HCT116 (cell line): Measurements from ENCODE around the gene ADAMTSL2. TPM values are rescaled to one million over a fixed set of nuclear protein-coding genes. Genes with fewer than 3 reads are reported as not detected.

Source experiments
- ATAC-seq: fragments of 200-7000 bp; cut with Tn5 transposase; 2 replicates; pipeline ENCODE4 v1.9.1; 2020; ENCODE audit warnings: mild to moderate bottlenecking, moderate library complexity
- BruUV-seq: library from RNA; stranded (reverse); fragments of 400-500 nt; replicated peaks from 2 replicates; lab custom pipeline; 2021; lab: Mats Ljungman, UMichigan
- CTCF ChIA-PET: fragments of 300-600 bp; sonication (Branson Sonifier 250); formaldehyde crosslinking; loops from one replicate; lab custom pipeline; 2021; ENCODE audit warnings: antibody characterized with exemption; lab: Charles Lee
- POLR2A ChIA-PET: fragments of 300-600, 350-600 bp; sonication (Branson Sonifier 250); formaldehyde crosslinking; loops from one replicate; lab custom pipeline; 2021; ENCODE audit warnings: antibody characterized with exemption; lab: Charles Lee
- RAD21 ChIA-PET, 2 experiments: fragments of 300-600 bp; sonication (Branson Sonifier 250); formaldehyde crosslinking; loops; one replicate each; lab custom pipeline; 2023; ENCODE audit warnings: low total read pairs in 2 of 2; ENCODE audit not compliant: uncharacterized antibody in 2 of 2, unreplicated experiment in 2 of 2, low non-redundant PET in 1 of 2; lab: Charles Lee
- DNase-seq: peaks from one replicate; pipeline ENCODE4 v3.0.0-alpha.2; 2010; ENCODE audit warnings: low read depth, low spot score
- H2AFZ ChIP-seq: fragments of 200-600 bp; shearing (Covaris generic), sonication (generic); 2 replicates; pipeline ENCODE4 v1.6.1; 2017; ENCODE audit warnings: low read depth, mixed run types, mixed read lengths, antibody characterized with exemption, low read length; ENCODE audit not compliant: poor library complexity, severe bottlenecking
- H3K27ac ChIP-seq: 2 replicates; pipeline ENCODE4 v1.5.1; 2012; ENCODE audit warnings: low read depth, low read length
- H3K27me3 ChIP-seq: fragments of 200-600 bp; sonication (generic); 2 replicates; pipeline ENCODE4 v1.6.1; 2016; ENCODE audit warnings: mixed run types, low read length, mixed read lengths; ENCODE audit not compliant: insufficient read depth
- H3K36me3 ChIP-seq, 2 experiments: fragments of 200-500 bp in 1 of 2; fragments of 200-600 bp in 1 of 2; sonication (Bioruptor generic) in 1 of 2; sonication (generic) in 1 of 2; 2 replicates each; pipeline versions ENCODE4 v1.5.1 to v1.6.1; 2014 to 2016; ENCODE audit warnings: low read length in 2 of 2, inconsistent platforms in 1 of 2, mixed read lengths in 1 of 2, mixed run types in 1 of 2; ENCODE audit not compliant: insufficient read depth in 2 of 2, control insufficient read depth in 1 of 2
- H3K4me1 ChIP-seq, 2 experiments: fragments of 200-600 bp in 1 of 2; sonication (generic) in 1 of 2; 2 replicates each; pipeline versions ENCODE4 v1.5.1 to v1.6.1; 2012 to 2017; ENCODE audit warnings: low read length in 2 of 2, inconsistent platforms in 1 of 2, mild to moderate bottlenecking in 1 of 2, mixed read lengths in 1 of 2, mixed run types in 1 of 2, moderate library complexity in 1 of 2; ENCODE audit not compliant: insufficient read depth in 2 of 2, control insufficient read depth in 1 of 2
- H3K4me2 ChIP-seq: fragments of 200-600 bp; sonication (generic); 2 replicates; pipeline ENCODE4 v1.6.1; 2017; ENCODE audit warnings: mixed run types, low read length, mixed read lengths
- H3K4me3 ChIP-seq, 2 experiments: fragments of 200-600 bp in 1 of 2; sonication (generic) in 1 of 2; replicated peaks in 1 of 2; 2 replicates each; pipeline ENCODE4 v1.5.1; 2011 to 2016; ENCODE audit warnings: low read length in 2 of 2, control low read depth in 1 of 2, low read depth in 1 of 2, mild to moderate bottlenecking in 1 of 2, mixed read lengths in 1 of 2, mixed run types in 1 of 2
- H3K79me2 ChIP-seq: fragments of 200-600 bp; sonication (generic); 2 replicates; pipeline ENCODE4 v1.6.1; 2017; ENCODE audit warnings: mild to moderate bottlenecking, mixed run types, low read length, moderate library complexity, mixed read lengths; ENCODE audit not compliant: insufficient read depth
- H3K9ac ChIP-seq: fragments of 200-600 bp; sonication (generic); 2 replicates; pipeline ENCODE4 v1.6.1; 2016; ENCODE audit warnings: low read length, mixed read lengths
- H3K9me2 ChIP-seq: fragments of 200-600 bp; sonication (generic), shearing (Covaris generic); 2 replicates; pipeline ENCODE4 v1.6.1; 2017; ENCODE audit warnings: mixed run types, mild to moderate bottlenecking, moderate library complexity; ENCODE audit not compliant: insufficient read depth
- H3K9me3 ChIP-seq, 2 experiments: fragments of 200-500 bp in 1 of 2; fragments of 200-600 bp in 1 of 2; sonication (Bioruptor generic) in 1 of 2; sonication (generic) in 1 of 2; 2 replicates each; pipeline ENCODE4 v1.6.1; 2014 to 2017; ENCODE audit warnings: low read length in 2 of 2, mixed read lengths in 2 of 2, inconsistent platforms in 1 of 2, low read depth in 1 of 2, mild to moderate bottlenecking in 1 of 2, mixed run types in 1 of 2, moderate library complexity in 1 of 2; ENCODE audit not compliant: control insufficient read depth in 1 of 2, insufficient read depth in 1 of 2
- H4K20me1 ChIP-seq: fragments of 200-600 bp; sonication (generic), shearing (Covaris generic); 2 replicates; pipeline ENCODE4 v1.6.1; 2017; ENCODE audit warnings: mixed run types, mild to moderate bottlenecking, moderate library complexity; ENCODE audit not compliant: insufficient read depth
- CBX3 ChIP-seq: IDR thresholded peaks from 2 replicates; pipeline ENCODE4 v1.6.1; 2012; ENCODE audit warnings: low read depth
- CEBPB ChIP-seq: IDR thresholded peaks from 2 replicates; pipeline ENCODE4 v1.6.1; 2012; ENCODE audit warnings: low read depth
- EGR1 ChIP-seq: IDR thresholded peaks from 2 replicates; pipeline ENCODE4 v1.6.1; 2012; ENCODE audit warnings: low read depth
- ELF1 ChIP-seq: IDR thresholded peaks from 2 replicates; pipeline ENCODE4 v1.6.1; 2012; ENCODE audit warnings: low read depth, borderline replicate concordance
- EZH2 ChIP-seq: fragments of 200-600 bp; sonication (generic); IDR thresholded peaks from 2 replicates; pipeline ENCODE4 v1.6.1; 2017; ENCODE audit warnings: antibody characterized with exemption, mixed run types
- FOSL1 ChIP-seq: IDR thresholded peaks from 2 replicates; pipeline ENCODE4 v1.6.1; 2012; ENCODE audit warnings: low read depth
- JUND ChIP-seq: IDR thresholded peaks from 2 replicates; pipeline ENCODE4 v1.6.1; 2012
- MAX ChIP-seq: IDR thresholded peaks from 2 replicates; pipeline ENCODE4 v1.6.1; 2012
- RAD21 ChIP-seq: IDR thresholded peaks from 2 replicates; pipeline ENCODE4 v1.6.1; 2012; ENCODE audit warnings: low read depth, mild to moderate bottlenecking
- REST ChIP-seq: IDR thresholded peaks from 2 replicates; pipeline ENCODE4 v1.6.1; 2012; ENCODE audit warnings: low read depth
- SIN3A ChIP-seq: IDR thresholded peaks from 2 replicates; pipeline ENCODE4 v1.6.1; 2012; ENCODE audit warnings: low read depth
- SP1 ChIP-seq: IDR thresholded peaks from 2 replicates; pipeline ENCODE4 v1.6.1; 2012; ENCODE audit warnings: low read depth
- ZFX ChIP-seq: fragments of 450-650 bp; IDR thresholded peaks from 2 replicates; pipeline ENCODE4 v1.6.1; 2017
- ZNF274 ChIP-seq: fragments of 200-500 bp; sonication (Bioruptor generic); IDR thresholded peaks from 2 replicates; pipeline ENCODE4 v1.6.1; 2014; ENCODE audit warnings: mild to moderate bottlenecking, low read depth, low read length, inconsistent platforms
- intact Hi-C: fragments of 100-400 bp; cut with micrococcal nuclease; formaldehyde crosslinking; loops from 2 replicates; pipeline ENCODE4 v1.10.0; 2022
- total RNA-seq: library from RNA; stranded (reverse); gene quantifications from one replicate; pipeline ENCODE4 v1.2.1, GENCODE V29; 2021; ENCODE audit not compliant: unreplicated experiment
- TF ChIP-seq, protein P1 (sequence below): IDR thresholded peaks from 2 replicates; pipeline ENCODE4 v1.6.1; 2012
- TF ChIP-seq, protein P2 (sequence below): IDR thresholded peaks from 2 replicates; pipeline ENCODE4 v1.6.1; 2011; ENCODE audit warnings: mild to moderate bottlenecking, low read length, moderate library complexity; ENCODE audit not compliant: insufficient replicate concordance; ENCODE audit errors: extremely low read depth

The ADAMTSL2 gene
- total RNA-seq, 1 experiment from 2014 or later: not detected

GRCh38 chr9:133580419-133580738, 45.9 kb downstream of the ADAMTSL2 start:
- H3K4me2 ChIP-seq: no peak overlapping the region
- H3K4me1 ChIP-seq: no peaks in the 10 kb centered on the region
- H3K9me2 ChIP-seq: no peaks in the 10 kb centered on the region
- intact Hi-C loops: no loop called here
- no peak overlapping the region for H3K9ac ChIP-seq
- no peak overlapping the region for H3K27ac ChIP-seq
- POLR2A ChIA-PET: no interaction called here
- RAD21 ChIA-PET: no interaction called here
- H3K4me3 ChIP-seq: no peak overlapping the region
- H3K79me2 ChIP-seq: no peaks in the 10 kb centered on the region
- DNase-seq (no peak), ATAC-seq (no peak)
- H3K36me3 ChIP-seq: no peaks in the 10 kb centered on the region
- H3K27me3 ChIP-seq: no peaks in the 10 kb centered on the region
- H4K20me1 ChIP-seq: no peaks in the 10 kb centered on the region
- H3K9me3 ChIP-seq: no peaks in the 10 kb centered on the region
- TF ChIP-seq FOSL1 (no peak), SIN3A (no peak), JUND (no peak), EGR1 (no peak), ELF1 (no peak), CBX3 (no peak), SP1 (no peak), RAD21 (no peak)
- BruUV-seq: no TSS peak
- CTCF ChIA-PET: no interaction called here
- H2AFZ ChIP-seq: no peak overlapping the region

GRCh38 chr9:133581011-133581410, 46.5 kb downstream of the ADAMTSL2 start:
- Histone ChIP-seq H3K27me3 (no peaks in the 10 kb centered on the region), H4K20me1 (no peaks in the 10 kb centered on the region), H3K9me2 (no peaks in the 10 kb centered on the region), H3K36me3 (no peaks in the 10 kb centered on the region), H3K9me3 (no peaks in the 10 kb centered on the region), H3K27ac (no peak overlapping the region), H3K4me3 (no peak overlapping the region), H3K4me2 (no peak overlapping the region), H3K9ac (no peak overlapping the region), H3K4me1 (no peaks in the 10 kb centered on the region)
- no TSS peak for BruUV-seq
- RAD21 ChIA-PET: no interaction called here
- no peak for DNase-seq
- intact Hi-C loops: no loop called here
- no peak for TF ChIP-seq ZFX
- TF ChIP-seq JUND: no peak
- TF ChIP-seq MAX: no peak
- no peak for TF ChIP-seq ELF1
- TF ChIP-seq REST: no peak
- TF ChIP-seq, protein P1, sequence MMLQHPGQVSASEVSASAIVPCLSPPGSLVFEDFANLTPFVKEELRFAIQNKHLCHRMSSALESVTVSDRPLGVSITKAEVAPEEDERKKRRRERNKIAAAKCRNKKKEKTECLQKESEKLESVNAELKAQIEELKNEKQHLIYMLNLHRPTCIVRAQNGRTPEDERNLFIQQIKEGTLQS: no peak
- TF ChIP-seq EZH2: no peak
- no peak for TF ChIP-seq ZNF274
- TF ChIP-seq CEBPB: no peak
- TF ChIP-seq EGR1: no peak
- TF ChIP-seq, protein P2, sequence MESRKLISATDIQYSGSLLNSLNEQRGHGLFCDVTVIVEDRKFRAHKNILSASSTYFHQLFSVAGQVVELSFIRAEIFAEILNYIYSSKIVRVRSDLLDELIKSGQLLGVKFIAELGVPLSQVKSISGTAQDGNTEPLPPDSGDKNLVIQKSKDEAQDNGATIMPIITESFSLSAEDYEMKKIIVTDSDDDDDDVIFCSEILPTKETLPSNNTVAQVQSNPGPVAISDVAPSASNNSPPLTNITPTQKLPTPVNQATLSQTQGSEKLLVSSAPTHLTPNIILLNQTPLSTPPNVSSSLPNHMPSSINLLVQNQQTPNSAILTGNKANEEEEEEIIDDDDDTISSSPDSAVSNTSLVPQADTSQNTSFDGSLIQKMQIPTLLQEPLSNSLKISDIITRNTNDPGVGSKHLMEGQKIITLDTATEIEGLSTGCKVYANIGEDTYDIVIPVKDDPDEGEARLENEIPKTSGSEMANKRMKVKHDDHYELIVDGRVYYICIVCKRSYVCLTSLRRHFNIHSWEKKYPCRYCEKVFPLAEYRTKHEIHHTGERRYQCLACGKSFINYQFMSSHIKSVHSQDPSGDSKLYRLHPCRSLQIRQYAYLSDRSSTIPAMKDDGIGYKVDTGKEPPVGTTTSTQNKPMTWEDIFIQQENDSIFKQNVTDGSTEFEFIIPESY: no peak
- TF ChIP-seq, all 23 proteins: peak for 0
- Histone ChIP-seq H2AFZ (no peak overlapping the region), H3K79me2 (no peaks in the 10 kb centered on the region)
- ChIA-PET POLR2A (no interaction called here), CTCF (no interaction called here)
- no peak for ATAC-seq
